Measurements from ENCODE around the gene SMIM35.

SMIM35 gene

DNA sequence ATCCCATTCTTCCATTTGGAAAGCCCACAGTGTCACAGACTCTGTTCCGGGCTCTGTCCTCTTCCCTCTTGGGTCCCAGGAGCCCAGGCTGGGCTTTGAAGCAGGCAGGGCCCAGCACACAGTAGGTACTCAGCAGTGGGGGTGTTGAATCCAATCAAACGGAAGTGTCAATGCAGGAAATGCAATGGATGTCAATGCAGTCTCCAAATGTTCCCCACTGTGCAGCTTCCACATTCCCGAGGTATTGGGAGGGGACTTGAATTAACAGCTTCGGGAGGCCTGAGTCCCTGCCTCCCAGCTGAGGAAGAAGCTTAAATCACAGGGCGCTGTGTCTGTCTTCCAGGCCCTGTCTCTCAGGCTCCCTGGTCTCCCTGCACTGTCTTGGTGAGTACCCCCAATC is 21.8 kb upstream of the SMIM35 start:
- DNase-seq: no peak

DNA sequence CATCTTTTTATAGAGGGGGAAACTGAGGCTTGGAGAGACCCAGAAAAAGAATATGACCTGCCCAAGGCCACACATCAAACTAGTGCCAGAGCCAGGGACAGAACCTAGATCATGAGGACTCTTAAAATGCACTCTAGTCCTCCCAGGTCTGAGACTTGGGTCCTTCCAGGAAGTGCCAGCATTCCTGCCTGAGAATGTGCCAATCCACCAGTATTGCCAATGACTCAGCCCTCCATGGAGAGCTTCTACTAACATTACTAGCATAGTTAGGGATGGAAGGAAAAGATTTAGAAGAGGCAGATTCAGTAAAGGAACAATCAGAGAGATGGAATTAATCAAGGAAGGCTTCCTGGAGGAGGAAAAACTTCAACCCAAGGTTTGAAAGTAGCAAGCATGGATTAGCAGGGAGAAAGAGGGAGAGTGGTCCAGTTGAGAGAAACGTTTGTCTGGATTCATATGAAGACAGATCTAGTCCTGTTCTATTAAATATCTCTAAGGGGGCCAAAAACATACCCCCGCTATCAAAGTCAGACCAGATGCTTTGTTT is 20.1 kb upstream of the SMIM35 start:
- DNase-seq: no peak

DNA sequence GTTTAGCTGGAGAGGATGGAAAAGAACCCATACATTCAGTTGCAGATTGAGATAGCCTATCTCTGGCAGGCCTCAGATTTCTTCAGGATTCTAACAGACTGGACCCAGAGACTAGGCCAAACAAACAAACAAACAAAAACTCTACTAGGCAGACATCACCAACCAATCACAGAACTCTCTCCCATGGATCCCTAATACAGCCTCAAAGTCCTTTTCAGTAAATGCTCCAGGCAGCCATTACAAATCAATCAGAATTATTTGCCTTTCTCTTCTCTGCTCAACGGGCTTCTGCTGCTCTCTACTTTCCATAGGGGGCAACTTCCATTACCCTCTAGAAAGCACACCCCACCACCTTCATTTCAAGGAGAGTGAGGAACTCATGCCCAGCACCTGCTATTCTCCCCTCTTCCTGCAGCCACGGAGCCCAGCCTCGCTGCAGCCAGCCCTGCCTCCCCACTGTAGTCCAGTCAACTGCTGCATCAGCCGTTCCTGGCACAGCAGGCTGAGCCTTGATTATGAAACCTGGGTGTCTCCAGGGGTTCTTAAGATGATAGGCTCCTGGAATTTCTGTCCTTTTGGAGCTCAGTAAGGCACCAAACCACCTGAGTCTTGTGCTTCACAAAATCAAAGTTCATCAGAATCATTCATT is 19.0 kb upstream of the SMIM35 start:
- DNase-seq: no peak

DNA sequence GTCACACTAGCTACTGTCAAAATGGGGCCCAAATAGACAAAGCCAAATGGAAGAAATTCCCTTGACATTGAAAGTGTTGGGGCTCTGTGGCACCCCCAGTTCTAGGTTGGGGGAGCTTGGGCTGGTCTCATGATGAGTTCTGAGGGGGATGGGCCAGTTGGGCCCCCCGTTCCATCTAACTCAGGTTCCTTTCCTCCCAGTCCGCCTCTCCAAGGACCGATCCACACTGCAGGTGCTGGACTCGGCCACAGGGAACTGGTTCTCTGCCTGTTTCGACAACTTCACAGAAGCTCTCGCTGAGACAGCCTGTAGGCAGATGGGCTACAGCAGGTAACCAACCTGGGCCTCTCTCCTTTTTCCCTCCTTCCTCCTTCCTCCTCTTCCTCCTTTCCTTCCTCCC is 17.7 kb upstream of the SMIM35 start:
- DNase-seq: no peak

DNA sequence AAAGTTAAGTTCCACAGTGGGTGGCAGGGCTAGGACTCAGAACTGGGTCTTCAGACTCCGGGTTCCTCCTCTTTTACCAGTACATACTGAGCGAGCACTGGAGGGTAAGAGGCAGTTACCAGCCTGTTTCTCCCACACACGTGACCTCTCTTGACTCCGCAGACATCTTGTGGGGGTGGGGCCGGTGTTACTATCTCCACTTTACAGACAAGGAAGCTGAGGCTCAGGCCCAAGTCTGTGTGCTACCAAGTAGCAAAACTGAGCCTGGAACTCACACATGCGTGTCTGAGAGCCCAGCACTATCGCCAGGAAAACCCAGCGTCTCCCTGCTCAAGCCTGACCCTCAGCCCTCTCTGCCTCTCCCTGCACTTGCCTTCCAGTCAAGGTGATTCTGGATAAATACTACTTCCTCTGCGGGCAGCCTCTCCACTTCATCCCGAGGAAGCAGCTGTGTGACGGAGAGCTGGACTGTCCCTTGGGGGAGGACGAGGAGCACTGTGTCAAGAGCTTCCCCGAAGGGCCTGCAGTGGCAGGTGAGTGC is 16.0 kb upstream of the SMIM35 start:
- DNase-seq: no peak

- DNase-seq: no peak
These were observed 14.0 kb upstream of the SMIM35 start for GRCh38 chr11:118100691-118101232.

- DNase-seq: no peak
These were observed 13.2 kb upstream of the SMIM35 start for GRCh38 chr11:118099838-118100556.

- no peak for DNase-seq
These were observed 12.5 kb upstream of the SMIM35 start for GRCh38 chr11:118098996-118099837.

GRCh38 chr11:118095967-118096367 is 9.2 kb upstream of the SMIM35 start:
- no peak for DNase-seq

DNA sequence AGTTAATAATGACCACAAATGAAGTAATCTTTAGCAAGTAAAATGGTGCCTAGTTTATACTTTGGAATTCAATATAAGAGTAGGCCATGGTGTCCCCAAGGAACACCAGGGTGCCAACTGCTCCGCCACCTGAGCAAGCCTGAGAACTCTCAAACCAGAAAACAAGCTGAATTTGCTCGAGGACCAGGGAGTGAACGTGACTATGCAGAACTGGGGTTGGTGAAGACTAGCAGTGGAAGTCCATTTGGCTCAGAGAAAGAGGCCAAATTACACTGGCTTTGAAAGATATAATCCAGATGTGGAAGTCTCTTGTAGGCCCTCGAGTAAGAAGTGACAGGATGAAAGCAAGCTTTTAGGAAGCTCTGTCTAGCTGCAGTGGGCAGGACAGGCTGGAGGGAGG is 8.7 kb upstream of the SMIM35 start:
- DNase-seq: no peak

DNA sequence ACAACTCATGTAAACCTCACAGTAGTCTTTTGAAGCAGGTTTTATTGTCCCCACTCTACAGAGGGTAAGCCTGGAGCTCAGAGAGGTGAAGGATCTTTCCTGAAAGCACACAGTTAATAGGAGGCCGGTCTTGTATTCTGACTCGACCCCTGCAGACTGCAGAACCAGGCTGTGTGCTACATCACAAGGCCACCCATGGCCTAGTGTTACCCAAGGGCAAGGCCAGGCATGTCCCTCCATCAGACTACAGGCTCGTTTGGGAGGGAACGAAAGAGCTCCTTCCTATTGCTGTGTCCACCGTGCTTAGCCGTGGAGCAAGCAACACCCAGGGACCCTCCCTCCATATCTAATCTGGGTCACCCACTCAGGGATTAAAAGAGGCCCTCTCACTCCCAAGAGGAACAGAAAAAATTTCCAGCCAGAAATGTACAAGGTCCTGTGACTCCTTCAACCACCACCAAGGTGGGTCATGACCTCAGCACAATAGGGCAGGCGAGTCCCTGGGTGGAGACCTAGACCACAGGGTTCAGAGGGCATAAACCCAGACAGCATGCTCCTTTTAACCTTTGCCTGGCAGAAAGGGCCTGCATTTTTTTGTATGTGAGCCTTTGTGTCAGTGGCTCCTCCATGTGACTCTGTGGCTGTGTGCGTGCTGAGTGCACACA is 6.3 kb upstream of the SMIM35 start:
- no peak for DNase-seq

GRCh38 chr11:118091690-118092089 is 4.9 kb upstream of the SMIM35 start:
- no peak for DNase-seq

DNA sequence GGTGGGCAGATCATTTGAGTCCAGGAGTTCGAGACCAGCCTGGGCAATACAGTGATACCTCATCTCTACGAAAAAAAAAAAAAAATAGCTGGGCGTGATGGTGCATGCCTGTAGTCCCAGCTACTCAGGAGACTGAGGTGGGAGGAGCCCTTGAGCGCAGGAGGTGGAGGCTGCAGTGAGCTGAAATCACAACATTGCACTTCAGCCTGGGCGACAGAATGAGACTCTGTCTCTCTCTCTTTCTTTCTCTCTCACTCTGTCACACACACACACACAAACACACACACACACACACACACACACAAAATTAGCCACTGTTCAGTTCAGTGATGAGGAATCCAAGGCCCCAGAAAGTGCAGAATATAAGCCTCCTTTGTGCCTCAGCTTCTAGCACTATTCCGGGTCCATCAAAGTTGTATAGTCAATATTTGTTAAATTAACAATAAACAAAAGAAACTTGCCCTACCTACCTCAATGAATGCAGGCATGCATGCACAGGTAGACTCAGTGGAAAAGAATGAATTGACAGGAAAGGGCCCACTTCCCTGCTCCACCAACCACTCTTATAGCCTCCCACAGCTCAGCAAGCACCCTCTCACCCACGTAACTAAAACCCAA is 3.9 kb upstream of the SMIM35 start:
- DNase-seq: no peak

DNA sequence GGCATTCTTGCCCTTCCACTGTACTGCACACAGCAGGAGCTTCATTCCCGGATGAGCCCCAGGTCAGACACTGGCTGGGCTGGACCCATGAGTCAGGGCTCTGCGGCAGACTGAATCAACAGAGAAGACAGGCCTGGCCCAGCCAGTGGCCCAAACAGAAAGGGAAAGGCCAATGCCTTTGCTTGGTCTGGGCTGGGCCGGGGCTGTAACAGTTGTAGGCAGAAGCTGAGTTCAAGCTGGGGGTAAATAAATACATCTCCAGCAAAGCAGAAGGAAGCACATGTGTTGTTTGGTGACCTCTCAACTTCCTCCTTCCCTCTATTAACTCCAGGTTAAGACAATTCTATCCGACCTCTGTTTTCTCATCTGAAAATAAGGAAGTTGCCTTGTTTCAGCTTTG is 1.8 kb upstream of the SMIM35 start:
- DNase-seq: no peak

DNA sequence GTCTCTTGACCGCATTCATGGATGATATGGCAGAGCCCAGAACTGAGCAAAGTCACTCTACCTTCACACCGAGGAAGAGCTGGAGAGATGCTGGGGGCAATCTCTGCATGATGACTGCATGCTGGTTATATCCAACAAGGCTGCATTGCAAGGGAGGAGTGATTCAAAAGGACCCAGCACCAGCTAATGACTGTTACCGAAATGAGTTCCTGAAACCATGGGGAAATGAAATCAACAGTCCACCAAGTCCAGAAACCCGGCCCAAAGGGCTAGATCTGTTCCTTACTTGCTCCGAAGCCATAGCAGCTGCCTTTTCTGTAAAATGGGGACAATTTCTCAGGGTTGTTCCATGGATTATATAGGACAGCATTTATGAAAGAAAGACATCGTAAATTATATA is 1.2 kb upstream of the SMIM35 start:
- DNase-seq: no peak

- DNase-seq: no peak
These were observed 2.1 kb downstream of the SMIM35 start for GRCh38 chr11:118084656-118085055.

- DNase-seq: no peak
These were observed 2.5 kb downstream of the SMIM35 start for GRCh38 chr11:118084247-118084646.

GRCh38 chr11:118082880-118083552 is 3.7 kb downstream of the SMIM35 start:
- DNase-seq: no peak

GRCh38 chr11:118081241-118081958 is 5.4 kb downstream of the SMIM35 start:
- no peak for DNase-seq

- DNase-seq: no peak
These were observed 6.5 kb downstream of the SMIM35 start for GRCh38 chr11:118080296-118080695.

- DNase-seq: no peak
These were observed 7.3 kb downstream of the SMIM35 start for GRCh38 chr11:118079491-118079890.
